Nephron progenitor cell (in vitro differentiated cells): ENCODE measurements around the gene HUWE1.

Source experiments
- DNase-seq: peaks from one replicate; pipeline ENCODE4 v3.0.0; 2021
- H3K27ac Mint-ChIP-seq: 2 replicates; pipeline ENCODE4 v1.8.0; 2021; ENCODE audit warnings: mild to moderate bottlenecking, moderate library complexity, mixed read lengths
- H3K27me3 Mint-ChIP-seq: 2 replicates; pipeline ENCODE4 v1.8.0; 2021; ENCODE audit warnings: mild to moderate bottlenecking, low read depth, mixed read lengths; ENCODE audit not compliant: poor library complexity
- H3K36me3 Mint-ChIP-seq: 2 replicates; pipeline ENCODE4 v1.8.0; 2021; ENCODE audit warnings: low read depth, mixed read lengths
- H3K4me1 Mint-ChIP-seq: 2 replicates; pipeline ENCODE4 v1.8.0; 2021; ENCODE audit warnings: mixed read lengths
- H3K4me3 Mint-ChIP-seq: 2 replicates; pipeline ENCODE4 v1.8.0; 2021; ENCODE audit warnings: mild to moderate bottlenecking, moderate library complexity, mixed read lengths
- H3K9me3 Mint-ChIP-seq: 2 replicates; pipeline ENCODE4 v1.8.0; 2021; ENCODE audit warnings: mild to moderate bottlenecking, moderate library complexity, mixed read lengths
- TF ChIP-seq, protein P1 (sequence below): fragments of 200-600 bp; sonication (generic); IDR thresholded peaks from 2 replicates; pipeline ENCODE4 v1.5.0; 2021; ENCODE audit warnings: antibody characterized with exemption

The HUWE1 gene

GRCh38 chrX:53660004-53660403, 26.5 kb downstream of the HUWE1 start:
- DNase-seq, result no peak
- H3K9me3 Mint-ChIP-seq, result peaks cover 45% of the 10 kb centered on the region
- TF ChIP-seq, protein P1, sequence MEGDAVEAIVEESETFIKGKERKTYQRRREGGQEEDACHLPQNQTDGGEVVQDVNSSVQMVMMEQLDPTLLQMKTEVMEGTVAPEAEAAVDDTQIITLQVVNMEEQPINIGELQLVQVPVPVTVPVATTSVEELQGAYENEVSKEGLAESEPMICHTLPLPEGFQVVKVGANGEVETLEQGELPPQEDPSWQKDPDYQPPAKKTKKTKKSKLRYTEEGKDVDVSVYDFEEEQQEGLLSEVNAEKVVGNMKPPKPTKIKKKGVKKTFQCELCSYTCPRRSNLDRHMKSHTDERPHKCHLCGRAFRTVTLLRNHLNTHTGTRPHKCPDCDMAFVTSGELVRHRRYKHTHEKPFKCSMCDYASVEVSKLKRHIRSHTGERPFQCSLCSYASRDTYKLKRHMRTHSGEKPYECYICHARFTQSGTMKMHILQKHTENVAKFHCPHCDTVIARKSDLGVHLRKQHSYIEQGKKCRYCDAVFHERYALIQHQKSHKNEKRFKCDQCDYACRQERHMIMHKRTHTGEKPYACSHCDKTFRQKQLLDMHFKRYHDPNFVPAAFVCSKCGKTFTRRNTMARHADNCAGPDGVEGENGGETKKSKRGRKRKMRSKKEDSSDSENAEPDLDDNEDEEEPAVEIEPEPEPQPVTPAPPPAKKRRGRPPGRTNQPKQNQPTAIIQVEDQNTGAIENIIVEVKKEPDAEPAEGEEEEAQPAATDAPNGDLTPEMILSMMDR, result no peak
- no peak overlapping the region for H3K4me3 Mint-ChIP-seq
- H3K4me1 Mint-ChIP-seq, result no peaks in the 10 kb centered on the region
- H3K27ac Mint-ChIP-seq, result no peak overlapping the region
- H3K27me3 Mint-ChIP-seq, result no peaks in the 10 kb centered on the region
- H3K36me3 Mint-ChIP-seq, result peaks cover 67% of the 10 kb centered on the region

GRCh38 chrX:53659039-53659438, 27.5 kb downstream of the HUWE1 start:
- Mint-ChIP-seq H3K4me1 (no peaks in the 10 kb centered on the region), H3K9me3 (peaks cover 42% of the 10 kb centered on the region), H3K4me3 (no peak overlapping the region), H3K36me3 (peaks cover 58% of the 10 kb centered on the region), H3K27ac (no peak overlapping the region), H3K27me3 (no peaks in the 10 kb centered on the region)
- no peak for DNase-seq
- TF ChIP-seq, protein P1, result no peak

GRCh38 chrX:53656845-53657244, 29.7 kb downstream of the HUWE1 start:
- Mint-ChIP-seq H3K36me3 (peaks cover 37% of the 10 kb centered on the region), H3K9me3 (peaks cover 29% of the 10 kb centered on the region), H3K27me3 (no peaks in the 10 kb centered on the region), H3K27ac (no peak overlapping the region), H3K4me3 (no peak overlapping the region), H3K4me1 (no peaks in the 10 kb centered on the region)
- DNase-seq, result no peak
- TF ChIP-seq, protein P1, result no peak

DNA sequence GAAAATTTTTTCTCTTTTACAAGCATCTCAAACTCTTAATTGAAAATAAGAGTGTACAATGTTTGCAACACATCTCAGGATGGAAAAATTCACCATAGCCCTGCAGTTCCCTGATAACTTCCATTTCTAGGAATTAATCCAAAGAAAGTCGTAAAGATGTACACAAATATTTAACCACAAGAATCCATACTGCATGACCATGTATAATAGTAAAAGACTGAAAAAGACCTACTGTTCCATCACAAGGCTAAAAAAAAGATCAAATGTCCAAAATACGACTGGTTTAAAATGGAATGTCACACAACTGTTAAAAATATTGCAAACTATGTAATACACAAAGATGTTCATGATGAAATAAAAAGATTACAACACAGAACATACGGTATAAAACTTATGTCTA, 32.1 kb downstream of the HUWE1 start:
- Mint-ChIP-seq H3K36me3 (peaks cover 20% of the 10 kb centered on the region), H3K4me1 (no peaks in the 10 kb centered on the region), H3K27ac (peak overlapping the region; percentile 42), H3K27me3 (no peaks in the 10 kb centered on the region), H3K4me3 (no peak overlapping the region), H3K9me3 (peaks cover 18% of the 10 kb centered on the region)
- DNase-seq, result no peak
- TF ChIP-seq, protein P1, result no peak

DNA sequence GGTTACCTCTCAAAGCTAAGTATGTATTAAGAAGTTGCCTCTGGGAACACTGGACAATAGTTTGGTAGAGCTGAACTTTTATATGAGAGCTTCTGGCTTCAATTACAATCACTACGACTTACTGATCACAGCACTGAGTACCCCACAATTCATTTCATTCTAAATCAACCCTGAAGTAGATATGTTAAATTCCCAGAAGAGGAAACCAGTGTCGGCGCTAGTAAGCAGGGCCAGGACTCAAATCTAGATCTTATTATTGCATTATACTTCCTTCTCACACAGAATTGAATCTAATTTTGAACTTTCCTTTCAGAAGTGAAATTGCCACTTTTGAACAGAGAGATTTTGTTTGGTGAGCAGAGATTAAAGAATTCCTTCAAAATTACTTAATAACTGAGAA, 41.8 kb downstream of the HUWE1 start:
- no peak overlapping the region for H3K27ac Mint-ChIP-seq
- no peaks in the 10 kb centered on the region for H3K4me1 Mint-ChIP-seq
- H3K4me3 Mint-ChIP-seq, result no peak overlapping the region
- DNase-seq, result no peak
- TF ChIP-seq, protein P1, result no peak
- peaks cover 18% of the 10 kb centered on the region for H3K9me3 Mint-ChIP-seq
- peaks cover 56% of the 10 kb centered on the region for H3K36me3 Mint-ChIP-seq
- no peaks in the 10 kb centered on the region for H3K27me3 Mint-ChIP-seq

DNA sequence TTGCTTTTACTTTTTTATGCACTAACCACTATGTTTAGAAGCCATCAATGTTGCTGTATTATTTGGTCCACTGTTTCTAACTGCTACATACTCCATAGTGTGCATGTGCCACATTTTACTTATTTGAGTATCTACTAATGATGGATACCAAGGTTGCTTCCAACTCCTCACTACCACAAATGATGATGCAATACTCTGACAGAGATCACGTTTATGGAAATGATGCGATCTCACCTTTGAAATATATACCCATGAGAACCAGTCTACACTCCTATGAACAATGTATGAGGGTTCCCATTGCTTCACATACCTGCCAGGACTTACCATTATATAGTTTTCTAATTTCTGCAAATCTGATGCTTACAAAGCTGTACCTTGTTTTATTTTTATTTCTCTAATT, 44.2 kb downstream of the HUWE1 start:
- H3K4me1 Mint-ChIP-seq, result no peaks in the 10 kb centered on the region
- no peak for DNase-seq
- H3K4me3 Mint-ChIP-seq, result no peak overlapping the region
- peak overlapping the region; percentile 2 for H3K27ac Mint-ChIP-seq
- no peaks in the 10 kb centered on the region for H3K27me3 Mint-ChIP-seq
- H3K36me3 Mint-ChIP-seq, result peaks cover 71% of the 10 kb centered on the region
- TF ChIP-seq, protein P1, result no peak
- H3K9me3 Mint-ChIP-seq, result peaks cover 18% of the 10 kb centered on the region
